Measurements from ENCODE around the gene LRGUK. TPM values are rescaled to one million over a fixed set of nuclear protein-coding genes. Genes with fewer than 3 reads are reported as not detected.
"Not testable (repeated sequence)": the region's sequence is repeated elsewhere in the genome, so short reads cannot be mapped to it uniquely, and the experiment has no call there.

The LRGUK gene
- polyA plus RNA-seq, 4 donors, result 1.4 to 2.1 (median 1.6) TPM

DNA sequence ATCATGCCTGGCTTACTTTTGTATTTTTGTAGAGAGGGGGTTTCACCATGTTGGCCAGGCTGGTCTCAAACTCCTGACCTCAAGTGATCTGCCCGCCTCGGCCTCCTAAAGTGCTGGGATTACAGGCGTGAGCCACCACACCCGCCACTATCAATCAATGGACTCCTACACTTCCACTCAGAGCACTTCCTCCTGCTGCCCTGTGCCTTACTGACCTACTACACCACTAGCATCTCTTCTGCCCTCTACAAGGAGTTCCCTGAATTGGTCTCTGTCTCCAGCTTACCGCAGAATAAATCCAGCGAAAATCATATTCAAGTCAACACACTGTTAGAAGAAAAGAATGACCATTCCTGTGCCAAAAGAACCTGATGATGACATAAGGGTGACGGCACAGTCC, 168.8 kb downstream of the LRGUK start:
- not testable (repeated sequence) for DNase-seq (ENCODE audit: low read depth in 4 of 4, low spot score in 3 of 4)

DNA sequence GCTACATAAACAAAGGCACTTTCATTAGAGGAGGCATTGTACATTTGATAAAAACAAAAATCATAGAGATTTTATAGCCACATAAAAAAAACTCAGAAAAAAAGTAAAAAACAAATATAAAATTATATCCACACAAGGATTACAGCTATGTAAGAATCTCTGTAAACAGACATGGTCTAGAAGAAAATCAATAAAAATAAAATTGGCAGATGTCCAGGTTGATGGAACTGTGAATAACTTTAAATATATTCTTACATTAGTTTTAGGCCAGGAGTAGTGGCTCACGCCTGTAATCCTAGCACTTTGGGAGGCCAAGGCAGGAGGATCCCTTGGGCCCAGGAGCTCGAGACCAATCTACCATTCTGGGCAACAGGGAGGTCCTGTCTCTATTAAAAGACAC, 170.3 kb downstream of the LRGUK start:
- no peak for DNase-seq (ENCODE audit: low read depth in 4 of 4, low spot score in 3 of 4)

DNA sequence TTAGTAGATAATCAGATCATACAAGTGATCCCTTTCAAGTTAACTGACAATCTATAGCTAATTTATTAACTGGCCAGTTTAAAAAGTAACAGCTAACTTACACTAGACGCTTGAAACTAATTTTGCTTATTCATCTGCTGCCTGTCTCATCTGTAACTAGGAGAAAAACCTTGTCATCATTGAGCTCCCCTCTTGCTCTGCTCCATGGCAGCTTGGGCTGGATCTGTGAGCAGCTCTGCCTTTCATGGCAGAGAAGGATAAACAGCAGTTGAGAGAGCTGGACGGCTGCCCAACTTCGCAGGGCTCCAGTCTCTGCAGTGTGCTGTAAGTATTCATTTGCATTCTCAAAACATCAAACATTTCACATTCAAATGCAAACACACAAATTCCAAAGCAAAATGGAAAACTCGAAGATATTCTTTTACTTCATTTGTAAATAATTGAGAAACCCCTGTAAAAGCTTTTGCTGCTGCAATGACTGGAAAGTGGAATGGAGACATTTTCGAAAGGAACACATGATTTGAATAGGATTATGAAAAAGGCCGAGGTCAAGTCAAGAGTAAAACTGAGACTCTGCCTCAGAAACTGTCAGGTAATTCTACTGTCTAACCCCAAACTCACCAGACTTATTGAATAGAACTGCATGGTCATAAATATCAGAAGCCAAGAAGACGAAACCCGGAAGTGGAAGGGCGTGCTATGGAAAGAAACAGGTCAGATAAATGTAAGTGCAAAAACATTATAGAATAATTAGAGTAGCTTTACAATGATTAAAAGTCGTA, 172.0 kb downstream of the LRGUK start:
- DNase-seq (ENCODE audit: low read depth in 4 of 4, low spot score in 3 of 4), result no peak

DNA sequence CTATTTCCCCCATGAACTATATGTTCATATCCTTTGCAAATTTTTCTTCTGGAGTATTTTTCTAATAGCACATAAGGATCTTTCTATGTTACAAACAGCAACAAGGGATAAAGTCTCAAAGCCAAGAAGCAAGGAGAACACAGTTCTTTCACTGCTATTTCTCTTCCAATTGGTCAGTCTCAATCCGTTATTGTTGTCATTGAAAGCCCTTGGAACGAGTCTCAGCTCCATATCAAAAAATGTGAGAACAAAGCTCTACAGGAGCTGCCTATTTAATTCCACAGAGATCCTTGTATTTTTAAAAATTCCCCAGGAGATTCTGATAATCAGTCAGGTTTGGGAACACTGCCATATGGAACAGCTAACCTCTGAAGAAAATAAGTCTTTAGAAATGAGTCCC, 173.8 kb downstream of the LRGUK start:
- no peak for DNase-seq (ENCODE audit: low read depth in 4 of 4, low spot score in 3 of 4)

DNA sequence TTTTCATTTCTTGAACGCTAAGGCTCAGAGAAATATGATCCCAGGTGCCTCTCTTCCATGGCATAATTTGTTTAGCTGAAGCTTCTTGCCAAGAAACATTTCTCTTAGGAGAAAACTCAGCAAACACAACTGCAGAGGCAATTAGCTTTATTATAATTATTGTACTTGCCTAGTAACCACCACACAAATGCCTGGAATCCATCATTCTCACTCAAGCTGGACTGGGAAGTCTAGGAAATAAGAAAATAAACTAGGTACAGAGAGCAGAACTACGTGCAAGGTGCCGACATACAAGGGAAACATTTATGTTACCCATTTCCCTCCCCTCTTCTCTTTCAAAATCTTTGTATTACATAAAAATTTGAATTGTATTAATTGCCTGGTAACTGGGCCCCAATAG, 174.5 kb downstream of the LRGUK start:
- DNase-seq (ENCODE audit: low read depth in 4 of 4, low spot score in 3 of 4), result no peak

DNA sequence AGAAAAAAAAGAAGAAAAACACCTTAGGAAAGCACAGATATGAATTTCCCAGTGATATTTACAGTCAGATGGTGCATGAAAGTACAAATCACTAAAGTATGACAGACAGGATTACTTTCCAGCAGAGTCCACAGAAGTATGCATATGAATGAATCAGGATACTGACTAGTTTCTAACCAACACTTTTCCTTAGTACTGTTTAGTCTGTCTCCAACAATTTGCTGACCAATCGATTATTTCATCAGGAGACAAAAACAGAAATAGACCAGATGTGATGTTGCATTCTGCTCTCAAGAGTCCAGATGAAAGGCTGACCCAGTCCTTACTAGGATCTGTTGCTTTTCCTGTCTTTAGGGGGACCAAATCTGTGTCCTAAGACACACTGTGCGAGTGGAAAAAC, 175.0 kb downstream of the LRGUK start:
- no peak for DNase-seq (ENCODE audit: low read depth in 4 of 4, low spot score in 3 of 4)

DNA sequence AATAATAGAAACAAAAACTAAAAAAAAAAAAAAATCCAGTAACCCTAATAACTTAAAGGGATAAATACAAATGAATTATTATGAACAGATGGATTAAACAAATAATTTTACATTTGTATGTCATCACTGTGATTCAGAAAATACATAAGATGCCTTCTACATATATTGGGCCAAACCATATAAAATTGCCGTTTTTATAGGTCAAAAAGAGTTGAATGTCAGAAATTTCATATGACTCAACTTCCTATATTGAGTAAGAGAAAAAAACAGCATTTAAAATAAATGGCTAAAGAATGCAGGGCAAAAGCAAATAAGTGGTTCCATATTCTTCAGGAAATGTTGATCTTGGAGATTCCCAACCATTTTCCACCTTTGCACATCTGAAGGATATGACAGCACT, 180.2 kb downstream of the LRGUK start:
- DNase-seq (ENCODE audit: low read depth in 4 of 4, low spot score in 3 of 4), result no peak

DNA sequence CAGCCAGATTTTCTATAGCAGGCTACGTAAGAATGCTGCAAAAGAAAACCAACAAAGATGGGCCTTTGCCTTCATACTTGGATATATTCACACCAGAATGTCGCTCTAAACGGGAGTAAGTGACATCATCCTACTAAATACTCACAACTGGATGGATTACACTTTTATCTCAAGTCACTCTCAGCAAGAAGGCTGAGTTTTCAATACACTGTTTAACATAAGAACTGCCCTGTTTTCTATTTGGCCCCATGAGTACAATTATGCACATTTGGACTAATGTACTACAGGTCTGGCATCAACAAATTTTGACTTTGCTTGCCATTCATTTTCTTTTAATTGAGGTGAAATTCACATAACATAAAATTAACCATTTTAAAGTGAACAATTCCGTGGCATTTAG, 181.4 kb downstream of the LRGUK start:
- no peak for DNase-seq (ENCODE audit: low read depth in 4 of 4, low spot score in 3 of 4)

DNA sequence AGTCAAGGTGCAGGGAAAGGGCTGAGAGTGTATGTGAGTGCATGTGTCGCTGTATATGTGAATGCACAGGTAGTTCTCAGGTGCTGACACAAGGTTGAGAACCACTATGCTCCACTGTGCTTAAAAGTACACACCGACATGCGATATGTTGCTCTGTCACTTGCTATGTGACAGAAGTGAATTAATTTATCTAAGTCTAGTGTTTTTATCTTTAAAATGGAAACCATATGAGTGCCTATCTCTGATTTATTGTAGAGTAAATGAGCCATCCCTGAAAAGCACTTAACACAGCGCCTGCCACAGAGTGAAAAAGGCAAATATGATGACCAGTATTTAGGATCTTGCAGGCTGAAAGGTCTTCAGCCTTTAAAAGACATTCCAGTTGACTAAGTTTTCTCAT, 184.7 kb downstream of the LRGUK start:
- DNase-seq (ENCODE audit: low read depth in 4 of 4, low spot score in 3 of 4), result no peak

DNA sequence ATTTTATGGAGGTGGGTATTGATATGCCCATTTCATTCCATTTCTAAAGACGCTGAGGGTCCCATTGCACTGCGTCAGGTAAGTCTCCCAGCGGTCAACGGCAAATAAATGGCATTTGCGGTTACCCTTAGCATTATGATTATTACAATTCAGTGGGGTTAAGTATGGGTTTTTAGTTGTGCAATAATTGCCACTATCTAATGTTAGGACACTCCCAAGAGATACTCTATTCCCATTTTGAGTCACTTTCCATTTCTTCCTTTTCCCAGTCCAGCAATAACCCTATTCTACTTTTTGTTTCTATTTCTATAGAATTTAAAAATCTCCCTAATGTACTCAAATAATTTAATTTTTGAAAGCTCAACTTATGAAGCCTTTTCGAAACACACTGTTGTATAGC, 185.6 kb downstream of the LRGUK start:
- DNase-seq (ENCODE audit: low read depth in 4 of 4, low spot score in 3 of 4), result no peak

DNA sequence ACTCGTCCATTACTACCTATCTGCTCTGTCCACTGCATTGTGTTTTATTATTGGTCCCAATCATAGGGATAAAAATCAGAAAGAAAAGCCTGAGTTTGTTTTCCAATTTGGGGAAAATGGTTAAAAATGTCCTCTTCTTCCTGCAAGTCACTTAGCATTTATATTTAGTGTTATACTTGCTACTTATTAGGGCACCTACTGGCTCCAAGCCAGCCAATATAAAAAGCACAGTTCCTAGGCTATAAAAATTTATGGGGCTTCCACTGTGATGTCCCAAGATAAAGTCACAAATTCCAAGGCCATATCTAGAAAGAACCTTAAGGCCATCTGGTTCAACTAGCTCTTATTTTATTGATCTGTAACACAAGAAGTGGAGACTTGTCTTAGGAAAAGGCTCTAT, 186.4 kb downstream of the LRGUK start:
- DNase-seq (ENCODE audit: low read depth in 4 of 4, low spot score in 3 of 4), result no peak

Other genes starting within 250 kb of the LRGUK start
- gene SLC35B4, start 189.6 kb downstream of the LRGUK start, polyA plus RNA-seq (ENCODE audit: insufficient read length in 4 of 4), result 10 to 100 TPM; 22.9 to 26.1 (median 25.8) TPM